Activated CD8-positive, alpha-beta T cell treated with anti-CD3 and anti-CD28 coated beads for 36 hours (primary cell): Measurements from ENCODE around the gene ADARB2. TPM values are rescaled to one million over a fixed set of nuclear protein-coding genes. Genes with fewer than 3 reads are reported as not detected.

Experiments used
- ATAC-seq: fragments of 200-7000 bp; cut with Tn5 transposase; one replicate; pipeline ENCODE4 v1.10.0; 2021; ENCODE audit warnings: mild to moderate bottlenecking, moderate library complexity
- CTCF ChIA-PET: fragments of 350-600 bp; sonication (Branson Sonifier 250); formaldehyde crosslinking; loops from one replicate; lab custom pipeline; 2021; ENCODE audit warnings: antibody characterized with exemption; lab: Charles Lee
- POLR2A ChIA-PET: fragments of 350-600 bp; sonication (Branson Sonifier 250); formaldehyde crosslinking; loops from one replicate; lab custom pipeline; 2021; ENCODE audit warnings: antibody characterized with exemption; lab: Charles Lee
- DNase-seq: peaks from one replicate; pipeline ENCODE4 v3.0.0-alpha.2; 2020
- H3K27ac Mint-ChIP-seq: one replicate; pipeline ENCODE4 v1.8.0; 2021; ENCODE audit warnings: mild to moderate bottlenecking, mixed read lengths
- H3K27me3 Mint-ChIP-seq: one replicate; pipeline ENCODE4 v1.8.0; 2021; ENCODE audit warnings: mixed read lengths
- H3K36me3 Mint-ChIP-seq: one replicate; pipeline ENCODE4 v1.8.0; 2021; ENCODE audit warnings: low read depth, mixed read lengths
- H3K4me1 Mint-ChIP-seq: one replicate; pipeline ENCODE4 v1.8.0; 2021; ENCODE audit warnings: low read depth, mixed read lengths
- H3K4me3 Mint-ChIP-seq: one replicate; pipeline ENCODE4 v1.8.0; 2021; ENCODE audit warnings: mild to moderate bottlenecking, moderate library complexity, mixed read lengths
- H3K9me3 Mint-ChIP-seq: one replicate; pipeline ENCODE4 v1.8.0; 2021; ENCODE audit warnings: mixed read lengths
- CTCF ChIP-seq: fragments of 200-600 bp; IDR thresholded peaks from one replicate; pipeline ENCODE4 v1.8.0; 2022; ENCODE audit warnings: antibody characterized with exemption, mild to moderate bottlenecking
- intact Hi-C: fragments of 100-400 bp; cut with micrococcal nuclease; formaldehyde crosslinking; loops from one replicate; pipeline ENCODE4 v1.10.0; 2022
- total RNA-seq, 2 experiments: library from RNA; stranded (reverse); gene quantifications; one replicate each; pipeline ENCODE4 v1.2.3, GENCODE V29; 2021

Gene ADARB2
- total RNA-seq, 2 experiments from 2014 or later, result 1.3 to 1.6 TPM

- Mint-ChIP-seq H3K27me3 (no peaks in the 10 kb centered on the region), H3K4me3 (no peak overlapping the region), H3K27ac (no peak overlapping the region), H3K4me1 (no peaks in the 10 kb centered on the region), H3K36me3 (no peaks in the 10 kb centered on the region), H3K9me3 (no peaks in the 10 kb centered on the region)
- no peak for TF ChIP-seq CTCF
- intact Hi-C loops, result no loop called here
- ChIA-PET CTCF (no interaction called here), POLR2A (no interaction called here)
- DNase-seq (no peak), ATAC-seq (no peak)
Observed at GRCh38 chr10:1573334-1573969, 163.9 kb downstream of the ADARB2 start.

GRCh38 chr10:1572519-1573333 is 164.6 kb downstream of the ADARB2 start:
- no peaks in the 10 kb centered on the region for H3K36me3 Mint-ChIP-seq
- H3K9me3 Mint-ChIP-seq, result no peaks in the 10 kb centered on the region
- no peaks in the 10 kb centered on the region for H3K27me3 Mint-ChIP-seq
- no peak overlapping the region for H3K4me3 Mint-ChIP-seq
- CTCF ChIA-PET, result no interaction called here
- H3K27ac Mint-ChIP-seq, result no peak overlapping the region
- POLR2A ChIA-PET, result no interaction called here
- no peak for TF ChIP-seq CTCF
- DNase-seq, result no peak
- intact Hi-C loops, result no loop called here
- no peak for ATAC-seq
- no peaks in the 10 kb centered on the region for H3K4me1 Mint-ChIP-seq

- CTCF ChIA-PET, result no interaction called here
- TF ChIP-seq CTCF, result no peak
- no peak for ATAC-seq
- no peaks in the 10 kb centered on the region for H3K36me3 Mint-ChIP-seq
- intact Hi-C loops, result no loop called here
- H3K9me3 Mint-ChIP-seq, result no peaks in the 10 kb centered on the region
- H3K27me3 Mint-ChIP-seq, result no peaks in the 10 kb centered on the region
- H3K4me1 Mint-ChIP-seq, result no peaks in the 10 kb centered on the region
- POLR2A ChIA-PET, result no interaction called here
- DNase-seq, result no peak
- no peak overlapping the region for H3K4me3 Mint-ChIP-seq
- no peak overlapping the region for H3K27ac Mint-ChIP-seq
Observed at GRCh38 chr10:1571587-1572237, 165.6 kb downstream of the ADARB2 start.

GRCh38 chr10:1570416-1571051 is 166.8 kb downstream of the ADARB2 start:
- H3K27ac Mint-ChIP-seq, result no peak overlapping the region
- POLR2A ChIA-PET, result no interaction called here
- intact Hi-C loops, result no loop called here
- no peak overlapping the region for H3K4me3 Mint-ChIP-seq
- DNase-seq (no peak), ATAC-seq (no peak)
- CTCF ChIA-PET, result no interaction called here
- no peaks in the 10 kb centered on the region for H3K36me3 Mint-ChIP-seq
- no peak for TF ChIP-seq CTCF
- no peaks in the 10 kb centered on the region for H3K4me1 Mint-ChIP-seq
- no peaks in the 10 kb centered on the region for H3K27me3 Mint-ChIP-seq
- no peaks in the 10 kb centered on the region for H3K9me3 Mint-ChIP-seq
